ENCODE results near the gene RSPH10B.
"Not testable (repeated sequence)": the region's sequence is repeated elsewhere in the genome, so short reads cannot be mapped to it uniquely, and the experiment has no call there.

The RSPH10B gene

GRCh38 chr7:5926263-5926870 is 44.1 kb downstream of the RSPH10B start:
- DNase-seq: not testable (repeated sequence)

- DNase-seq: not testable (repeated sequence)
Measured at GRCh38 chr7:5924630-5925029, 45.9 kb downstream of the RSPH10B start.

GRCh38 chr7:5924180-5924579 is 46.3 kb downstream of the RSPH10B start:
- DNase-seq: not testable (repeated sequence)

- not testable (repeated sequence) for DNase-seq
Measured at GRCh38 chr7:5916529-5916928, 54.0 kb downstream of the RSPH10B start.

- DNase-seq: not testable (repeated sequence)
Measured at GRCh38 chr7:5908835-5909234, 61.7 kb downstream of the RSPH10B start.

- not testable (repeated sequence) for DNase-seq
Measured at GRCh38 chr7:5904726-5905125, 65.8 kb downstream of the RSPH10B start.

GRCh38 chr7:5903002-5903401 is 67.5 kb downstream of the RSPH10B start:
- DNase-seq: not testable (repeated sequence)

GRCh38 chr7:5898480-5899224 is 71.8 kb downstream of the RSPH10B start, which contains the start of gene CCZ1:
Gene CCZ1, plus strand, starts transcription at chr7:5898733. Its CDS starts 67 bp downstream, at chr7:5898800.
- DNase-seq: peak; percentile 79 to 83

- not testable (repeated sequence) for DNase-seq
Measured at GRCh38 chr7:5897369-5897919, 73.0 kb downstream of the RSPH10B start.

- DNase-seq: no peak
Measured at GRCh38 chr7:5892498-5892897, 78.0 kb downstream of the RSPH10B start.

- DNase-seq: not testable (repeated sequence)
Measured at GRCh38 chr7:5890244-5890643, 80.2 kb downstream of the RSPH10B start.

- not testable (repeated sequence) for DNase-seq
Measured at GRCh38 chr7:5888021-5888420, 82.5 kb downstream of the RSPH10B start.

GRCh38 chr7:5884431-5884830 is 86.1 kb downstream of the RSPH10B start:
- DNase-seq: not testable (repeated sequence)

- DNase-seq: not testable (repeated sequence)
Measured at GRCh38 chr7:5880106-5880505, 90.4 kb downstream of the RSPH10B start.

GRCh38 chr7:5879591-5879990 is 90.9 kb downstream of the RSPH10B start:
- not testable (repeated sequence) for DNase-seq
